GM19467 (cell line): ENCODE results near the gene ALAD.

Experiments used
- ATAC-seq: cut with Tn5 transposase; IDR thresholded peaks from one replicate; pipeline ENCODE4 v1.9.1; 2021; ENCODE audit warnings: mild to moderate bottlenecking, moderate library complexity; ENCODE audit not compliant: unreplicated experiment

The ALAD gene

DNA sequence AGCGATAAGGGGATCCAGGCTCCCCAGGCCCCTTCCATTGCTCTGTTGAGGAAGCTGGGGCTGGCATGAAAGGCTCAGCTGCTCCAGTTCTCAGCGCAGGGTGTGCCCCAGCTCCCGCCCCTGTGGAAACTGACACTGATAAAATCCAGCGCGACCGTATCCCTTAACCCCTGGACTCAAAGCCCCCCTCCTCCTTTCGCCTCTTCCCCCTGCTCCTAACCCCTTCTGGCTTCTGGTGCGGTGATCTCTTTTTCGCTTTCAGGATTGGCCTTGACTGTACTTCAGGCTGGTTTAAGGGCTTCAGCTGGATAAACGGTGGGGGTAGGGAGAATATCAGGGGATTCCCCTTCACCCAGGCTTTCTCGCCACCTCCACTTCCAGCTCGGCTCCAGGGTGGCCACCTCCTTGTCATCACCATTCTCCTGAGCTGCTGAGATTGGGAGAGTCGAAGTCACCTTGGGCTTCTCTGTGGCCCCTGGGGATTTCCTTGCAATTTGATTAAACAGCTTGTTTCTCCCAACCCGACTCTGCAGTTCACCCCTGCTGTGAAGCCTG, 50.9 kb downstream of the ALAD start:
- no peak for ATAC-seq

- ATAC-seq: no peak
Measured at GRCh38 chr9:113349445-113350094, 51.5 kb downstream of the ALAD start, which contains the start of gene BSPRY. BSPRY (plus strand) TSS chr9:113349541; CDS start chr9:113349580, 39 bp downstream.

- no peak for ATAC-seq
Measured at GRCh38 chr9:113349066-113349444, 52.0 kb downstream of the ALAD start.

DNA sequence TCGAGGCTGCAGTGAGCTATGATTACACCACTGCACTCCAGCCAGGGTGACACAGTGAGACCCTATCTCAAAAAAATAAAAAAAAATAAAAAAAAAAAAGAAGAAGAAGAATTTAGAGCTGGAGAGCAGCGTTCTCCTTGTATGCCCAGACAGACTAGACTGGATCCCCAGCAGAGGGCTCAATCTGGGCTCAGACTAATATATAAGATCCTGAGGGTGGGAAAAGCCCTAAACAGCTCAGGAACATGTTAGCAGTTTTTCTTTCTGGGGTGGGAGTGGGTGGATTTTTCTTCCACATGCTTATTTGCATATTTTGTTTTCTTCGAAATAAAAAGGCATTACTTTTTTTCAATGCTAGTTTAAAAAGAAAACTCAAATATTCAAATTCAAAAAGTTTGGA, 52.6 kb downstream of the ALAD start:
- ATAC-seq: no peak

- ATAC-seq: no peak
Measured at GRCh38 chr9:113345671-113346070, 55.4 kb downstream of the ALAD start.

GRCh38 chr9:113345190-113345589, 55.9 kb downstream of the ALAD start:
- ATAC-seq: no peak

DNA sequence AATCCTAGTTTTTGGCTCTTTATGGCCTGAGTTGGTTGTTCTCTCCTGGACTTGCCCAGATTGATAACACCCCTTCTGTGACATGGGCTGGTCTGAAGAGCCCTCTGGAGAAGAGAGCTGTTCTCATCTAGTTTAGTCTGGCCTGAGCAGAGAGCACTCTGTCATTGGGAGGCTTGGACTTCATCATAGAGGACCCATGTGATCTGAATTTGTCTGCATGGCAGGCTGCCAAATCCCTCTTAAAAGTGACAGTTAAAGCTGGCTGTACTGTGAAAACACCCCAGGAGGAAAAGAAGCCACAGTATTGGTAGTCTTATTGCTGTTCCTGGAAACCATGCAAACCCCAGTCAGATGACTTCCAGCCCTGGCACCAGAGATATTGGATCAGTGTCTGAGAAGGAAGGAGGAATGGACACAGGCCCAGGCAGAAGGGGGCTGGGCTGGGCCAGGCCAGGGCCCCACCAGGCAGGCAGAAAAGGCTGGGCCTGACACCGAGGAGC, 57.3 kb downstream of the ALAD start:
- ATAC-seq: no peak

DNA sequence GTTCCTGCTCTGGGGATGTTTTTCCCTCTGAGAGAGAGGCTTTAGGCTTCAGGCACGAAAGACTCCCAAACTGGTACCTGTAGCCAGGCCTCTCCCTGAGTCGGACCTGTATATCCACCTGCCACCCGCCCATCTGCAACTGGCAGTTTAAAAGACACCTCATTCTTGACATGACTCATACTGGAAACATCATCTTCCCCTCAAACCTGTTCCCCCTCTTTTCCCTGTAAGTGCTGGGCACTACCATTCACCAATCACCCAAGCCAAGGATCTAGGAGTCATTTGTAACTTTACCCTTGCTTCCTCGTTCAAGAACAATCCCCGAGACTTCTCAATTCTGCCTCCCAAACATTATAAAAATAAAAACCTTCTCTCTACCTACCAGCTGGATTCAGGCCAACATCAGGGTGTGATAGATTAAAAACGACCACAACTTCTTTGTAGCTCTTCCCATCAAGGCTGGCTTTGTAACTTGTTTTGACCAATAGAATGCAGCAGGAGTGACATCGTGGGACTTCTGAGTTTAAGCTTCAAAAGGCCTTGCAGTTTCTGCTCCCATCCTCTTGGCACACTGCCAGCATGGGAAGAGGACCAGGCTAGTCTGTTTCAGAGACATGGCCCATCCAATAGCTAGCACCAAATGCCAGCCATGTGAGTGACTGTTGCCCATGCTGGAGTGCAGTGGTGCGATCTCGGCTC, 59.2 kb downstream of the ALAD start:
- ATAC-seq: no peak

DNA sequence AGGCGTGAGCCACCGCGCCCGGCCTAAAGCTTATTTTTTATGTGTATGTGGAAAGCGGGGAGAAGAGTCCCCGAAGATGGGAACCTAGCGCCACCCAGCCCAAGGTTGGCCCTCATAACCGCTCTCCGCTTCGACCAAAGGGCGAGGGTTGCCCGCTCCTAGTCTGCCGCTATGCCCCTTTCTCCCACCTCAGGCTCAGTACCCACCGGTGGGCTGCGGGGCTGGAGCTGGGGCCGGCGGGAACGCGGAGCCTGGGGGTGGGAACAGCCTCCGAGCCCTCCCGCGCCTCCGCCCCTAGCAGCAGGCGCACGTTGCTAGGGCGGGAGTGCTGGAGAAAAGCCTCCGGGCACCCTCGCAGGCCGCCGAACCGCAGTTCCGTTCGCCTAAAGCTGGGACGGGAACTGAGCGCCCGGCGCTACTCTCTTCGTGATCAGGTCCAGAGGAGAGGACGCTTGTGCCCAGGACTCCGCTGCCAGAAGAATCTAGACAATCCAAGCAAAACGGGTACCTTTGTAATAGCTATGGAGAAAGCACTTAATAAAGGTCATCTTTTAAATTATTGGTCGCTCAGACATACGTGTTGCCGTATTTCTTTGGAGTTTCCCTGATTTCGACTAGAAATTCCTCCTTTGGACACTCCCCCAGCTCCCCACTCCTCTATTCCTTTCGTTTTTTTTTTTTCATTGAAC, 60.9 kb downstream of the ALAD start, which contains the start of gene WDR31:
Gene WDR31, minus strand, starts transcription at position 265 of the 689 bp plus-strand sequence. CDS start 8,253 bp downstream, outside the sequence.
- peak; percentile 98 for ATAC-seq

DNA sequence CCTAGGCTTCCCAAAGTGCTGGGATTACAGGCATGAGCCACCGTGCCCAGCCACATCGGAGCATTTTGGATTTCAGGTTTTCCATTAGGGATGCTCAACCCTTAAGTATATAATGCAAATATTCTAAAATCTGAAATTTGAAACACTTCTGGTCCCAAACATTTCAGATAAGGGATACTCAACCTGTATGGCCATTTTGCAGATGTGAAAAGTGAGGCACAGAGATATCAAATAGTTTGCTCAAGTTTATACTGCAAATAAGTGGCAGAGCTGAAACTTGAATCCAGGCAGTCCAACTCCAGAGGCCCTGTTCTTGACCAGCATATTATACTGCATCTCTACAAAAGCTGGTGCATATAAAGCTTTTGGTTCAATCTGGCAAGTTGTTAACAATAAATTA, 63.4 kb downstream of the ALAD start:
- ATAC-seq: no peak
